Hepatocyte (in vitro differentiated cells): ENCODE measurements around the gene NR1H4. TPM values are rescaled to one million over a fixed set of nuclear protein-coding genes. Genes with fewer than 3 reads are reported as not detected.

Source experiments
- DNase-seq: peaks from one replicate; pipeline ENCODE4 v3.0.0-alpha.2; 2016; ENCODE audit warnings: low spot score
- H2AFZ ChIP-seq: fragments of 200-600 bp; sonication (generic); 2 replicates; pipeline ENCODE4 v1.6.0; 2016; ENCODE audit warnings: antibody characterized with exemption, mild to moderate bottlenecking
- H3K27ac ChIP-seq: fragments of 200-600 bp; sonication (generic); 2 replicates; pipeline ENCODE4 v1.5.1; 2016; ENCODE audit warnings: mild to moderate bottlenecking
- H3K27me3 ChIP-seq: fragments of 200-600 bp; sonication (generic); 2 replicates; pipeline ENCODE4 v1.6.1; 2016
- H3K36me3 ChIP-seq: fragments of 200-600 bp; sonication (generic); replicated peaks from 2 replicates; pipeline ENCODE4 v1.5.1; 2016; ENCODE audit warnings: low read depth; ENCODE audit not compliant: insufficient read depth
- H3K4me1 ChIP-seq: fragments of 200-600 bp; sonication (generic); 2 replicates; pipeline ENCODE4 v1.5.1; 2016; ENCODE audit warnings: mild to moderate bottlenecking, moderate library complexity; ENCODE audit not compliant: insufficient read depth
- H3K4me2 ChIP-seq: fragments of 200-600 bp; sonication (generic); 2 replicates; pipeline ENCODE4 v1.6.0; 2016
- H3K4me3 ChIP-seq: fragments of 200-600 bp; sonication (generic); 2 replicates; pipeline ENCODE4 v1.5.1; 2016; ENCODE audit warnings: mild to moderate bottlenecking
- H3K79me2 ChIP-seq: fragments of 200-600 bp; sonication (generic); 2 replicates; pipeline ENCODE4 v1.6.0; 2017; ENCODE audit warnings: mild to moderate bottlenecking
- H3K9me2 ChIP-seq: fragments of 200-600 bp; sonication (generic); replicated peaks from 2 replicates; pipeline ENCODE4 v1.6.0; 2017; ENCODE audit warnings: mild to moderate bottlenecking; ENCODE audit not compliant: insufficient read depth
- H3K9me3 ChIP-seq: fragments of 200-600 bp; sonication (generic); 2 replicates; pipeline ENCODE4 v1.5.1; 2016; ENCODE audit warnings: low read depth, mild to moderate bottlenecking
- H4K20me1 ChIP-seq: fragments of 200-600 bp; sonication (generic); 2 replicates; pipeline ENCODE4 v1.6.0; 2016; ENCODE audit warnings: mild to moderate bottlenecking; ENCODE audit not compliant: insufficient read depth, poor library complexity, severe bottlenecking
- EZH2 ChIP-seq: fragments of 200-600 bp; sonication (generic); IDR thresholded peaks from 2 replicates; pipeline ENCODE4 v1.6.1; 2016; ENCODE audit warnings: antibody characterized with exemption, mild to moderate bottlenecking, borderline replicate concordance
- EZH2phosphoT487 ChIP-seq: fragments of 200-600 bp; sonication (generic); IDR thresholded peaks from one replicate; pipeline ENCODE4 v1.6.1; 2018; ENCODE audit warnings: antibody characterized with exemption, mild to moderate bottlenecking, low read depth, moderate library complexity; ENCODE audit not compliant: unreplicated experiment, severe bottlenecking
- WGBS: methylation state at CpG from one replicate; pipeline ENCODE4 v1.1.6; 2016; ENCODE audit warnings: low lambda C conversion rate; ENCODE audit errors: missing lambda C conversion rate; 5-methylcytosine and 5-hydroxymethylcytosine counted together
- polyA plus RNA-seq: library from polyadenylated mRNA; unstranded; fragments of >200 nt; fragmentation: Nextera tagmentation; extraction: Ambion mirVana; gene quantifications from 2 replicates; pipeline ENCODE4 v1.2.1, GENCODE V29; 2016
- total RNA-seq: library from RNA; depleted of rRNA; stranded (reverse); fragments of >200 nt; gene quantifications from 2 replicates; pipeline ENCODE4 v1.2.3, GENCODE V29; 2014
- TF ChIP-seq, protein P1 (sequence below): fragments of 200-600 bp; sonication (generic); IDR thresholded peaks from 2 replicates; pipeline ENCODE4 v1.5.1; 2016; ENCODE audit warnings: antibody characterized with exemption, mild to moderate bottlenecking; ENCODE audit not compliant: poor library complexity

NR1H4 gene
- total and polyA plus RNA-seq, 2 experiments from 2014 or later, result 12.4 to 39.0 TPM

DNA sequence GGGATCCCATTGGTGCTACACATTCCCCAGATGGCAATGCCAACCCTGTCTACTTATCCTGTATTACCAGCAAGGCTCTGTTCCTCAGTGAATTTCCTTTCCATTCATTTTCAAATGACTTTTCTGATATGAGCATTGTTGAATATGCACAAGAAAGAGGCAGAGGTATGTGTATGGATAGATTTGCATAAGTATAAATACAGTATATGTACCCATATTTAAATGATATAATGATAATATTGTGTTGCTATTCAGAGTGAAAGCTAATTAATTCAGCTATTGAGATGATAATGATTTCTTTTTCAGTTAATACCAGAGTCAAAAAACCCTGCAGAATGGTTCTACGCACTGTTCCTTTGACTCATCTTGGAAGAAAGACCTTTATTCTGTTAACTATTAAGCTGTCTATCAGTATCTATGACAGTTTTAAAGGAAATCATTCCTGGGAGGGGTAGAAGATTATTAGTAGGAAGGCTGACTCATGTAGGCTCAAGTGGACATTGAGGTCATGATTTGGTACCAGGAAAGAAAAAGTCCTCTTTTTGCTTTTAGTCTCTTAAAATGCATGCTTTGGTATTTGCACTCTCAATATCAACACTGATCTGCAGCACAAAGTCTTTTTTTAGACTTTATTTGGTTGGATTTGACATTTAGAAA, 54.9 kb downstream of the NR1H4 start:
- H3K27me3 ChIP-seq, result no peaks in the 10 kb centered on the region
- no peaks in the 10 kb centered on the region for H4K20me1 ChIP-seq
- H3K36me3 ChIP-seq, result no peaks in the 10 kb centered on the region
- H3K4me2 ChIP-seq, result peak overlapping the region; percentile 23
- peaks cover 6% of the 10 kb centered on the region for H3K4me1 ChIP-seq
- H2AFZ ChIP-seq, result no peak overlapping the region
- no peaks in the 10 kb centered on the region for H3K9me2 ChIP-seq
- H3K79me2 ChIP-seq, result no peaks in the 10 kb centered on the region
- TF ChIP-seq EZH2phosphoT487, result no peak
- no peak for TF ChIP-seq EZH2
- TF ChIP-seq, protein P1, sequence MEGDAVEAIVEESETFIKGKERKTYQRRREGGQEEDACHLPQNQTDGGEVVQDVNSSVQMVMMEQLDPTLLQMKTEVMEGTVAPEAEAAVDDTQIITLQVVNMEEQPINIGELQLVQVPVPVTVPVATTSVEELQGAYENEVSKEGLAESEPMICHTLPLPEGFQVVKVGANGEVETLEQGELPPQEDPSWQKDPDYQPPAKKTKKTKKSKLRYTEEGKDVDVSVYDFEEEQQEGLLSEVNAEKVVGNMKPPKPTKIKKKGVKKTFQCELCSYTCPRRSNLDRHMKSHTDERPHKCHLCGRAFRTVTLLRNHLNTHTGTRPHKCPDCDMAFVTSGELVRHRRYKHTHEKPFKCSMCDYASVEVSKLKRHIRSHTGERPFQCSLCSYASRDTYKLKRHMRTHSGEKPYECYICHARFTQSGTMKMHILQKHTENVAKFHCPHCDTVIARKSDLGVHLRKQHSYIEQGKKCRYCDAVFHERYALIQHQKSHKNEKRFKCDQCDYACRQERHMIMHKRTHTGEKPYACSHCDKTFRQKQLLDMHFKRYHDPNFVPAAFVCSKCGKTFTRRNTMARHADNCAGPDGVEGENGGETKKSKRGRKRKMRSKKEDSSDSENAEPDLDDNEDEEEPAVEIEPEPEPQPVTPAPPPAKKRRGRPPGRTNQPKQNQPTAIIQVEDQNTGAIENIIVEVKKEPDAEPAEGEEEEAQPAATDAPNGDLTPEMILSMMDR, result no peak
- no peaks in the 10 kb centered on the region for H3K9me3 ChIP-seq
- WGBS, result 74% methylated on average over 1 of the region's 1 CpG
- H3K27ac ChIP-seq, result peak overlapping the region; percentile 75
- H3K4me3 ChIP-seq, result no peak overlapping the region
- no peak for DNase-seq

DNA sequence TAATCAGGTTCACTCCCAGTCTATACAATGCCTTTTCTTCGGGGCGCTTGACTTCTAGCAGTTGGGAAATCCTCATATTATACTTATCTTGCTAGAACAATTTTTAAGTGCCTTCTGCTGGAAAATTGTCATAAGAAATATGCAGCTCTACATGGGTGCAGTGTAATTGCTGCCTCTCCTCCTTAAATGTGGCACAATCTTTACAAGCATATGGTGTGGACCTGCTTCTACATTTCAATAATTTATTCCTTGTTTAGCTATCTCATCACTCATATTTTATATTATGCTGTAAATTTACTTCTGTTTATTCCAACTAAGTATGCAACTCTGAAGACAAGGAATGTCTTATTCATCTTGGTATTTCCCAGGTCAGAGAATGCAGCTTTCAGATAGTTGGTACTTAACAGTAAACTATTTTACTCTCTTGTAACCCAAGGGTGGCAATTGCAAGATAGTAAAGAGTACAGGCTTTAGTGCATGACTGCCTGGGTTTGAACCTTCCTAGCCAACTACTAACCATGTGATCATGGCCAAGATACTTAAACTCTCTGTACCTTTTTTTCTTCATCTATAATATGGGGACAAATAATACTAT, 56.2 kb downstream of the NR1H4 start:
- Histone ChIP-seq H2AFZ (no peak overlapping the region), H3K9me2 (no peaks in the 10 kb centered on the region), H3K79me2 (no peaks in the 10 kb centered on the region), H3K27me3 (no peaks in the 10 kb centered on the region), H3K4me3 (no peak overlapping the region), H4K20me1 (no peaks in the 10 kb centered on the region), H3K27ac (peak overlapping the region; percentile 75), H3K36me3 (no peaks in the 10 kb centered on the region), H3K4me1 (peaks cover 6% of the 10 kb centered on the region), H3K4me2 (no peak overlapping the region), H3K9me3 (no peaks in the 10 kb centered on the region)
- no peak for TF ChIP-seq EZH2phosphoT487
- TF ChIP-seq, protein P1, result no peak
- 96% methylated on average over 2 of the region's 2 CpGs for WGBS
- DNase-seq, result no peak

DNA sequence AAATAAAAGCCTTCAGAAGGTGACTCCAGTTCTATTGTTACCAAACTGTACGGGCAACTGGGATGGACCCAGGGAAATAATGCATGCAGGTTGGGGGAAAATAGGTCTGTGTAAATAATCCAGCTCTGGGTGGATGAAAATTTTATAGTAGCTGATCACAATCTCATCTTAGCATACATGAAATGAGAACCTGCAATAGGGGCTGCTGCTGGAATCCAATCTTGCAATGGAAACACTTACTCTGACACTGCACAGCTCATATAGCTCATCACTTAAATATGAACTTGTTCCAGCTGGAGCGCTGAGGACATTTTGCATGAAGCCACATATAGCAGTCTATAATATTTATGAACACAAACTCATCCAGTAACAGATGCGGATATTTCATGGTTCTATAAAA, 59.7 kb downstream of the NR1H4 start:
- Histone ChIP-seq H2AFZ (no peak overlapping the region), H3K4me2 (no peak overlapping the region), H3K9me3 (no peaks in the 10 kb centered on the region), H3K79me2 (no peaks in the 10 kb centered on the region), H3K4me1 (peaks cover 6% of the 10 kb centered on the region), H4K20me1 (no peaks in the 10 kb centered on the region), H3K27ac (no peak overlapping the region), H3K36me3 (no peaks in the 10 kb centered on the region), H3K4me3 (no peak overlapping the region), H3K9me2 (no peaks in the 10 kb centered on the region), H3K27me3 (no peaks in the 10 kb centered on the region)
- DNase-seq, result no peak
- TF ChIP-seq, protein P1, result no peak
- no peak for TF ChIP-seq EZH2phosphoT487
- no peak for TF ChIP-seq EZH2
- 90% methylated on average over 3 of the region's 3 CpGs for WGBS
